ENCODE results near the gene GLT6D1.

DNA sequence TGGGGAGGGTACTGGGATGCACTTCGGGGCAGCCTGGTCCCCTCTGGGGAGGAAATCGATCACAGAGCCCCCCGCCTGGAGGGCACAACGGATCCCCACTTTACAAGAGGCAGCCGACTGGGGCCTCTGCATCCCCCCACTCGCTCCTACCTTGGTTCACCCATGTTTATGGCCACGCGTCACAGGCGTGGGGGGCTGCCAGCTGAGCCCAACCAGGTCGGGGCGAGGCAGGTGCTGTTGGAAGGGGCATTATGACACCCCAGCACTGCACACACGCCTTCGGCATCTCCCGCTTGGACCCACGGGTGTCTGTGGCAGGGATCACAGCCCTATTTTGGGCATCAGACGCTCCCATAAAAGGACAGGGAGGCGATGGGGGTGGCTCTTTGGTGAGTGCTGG, 45.4 kb upstream of the GLT6D1 start:
- no peak for TF ChIP-seq EP300 (IDR thresholded peaks at IDR 0.05)
- TF ChIP-seq, protein P1, sequence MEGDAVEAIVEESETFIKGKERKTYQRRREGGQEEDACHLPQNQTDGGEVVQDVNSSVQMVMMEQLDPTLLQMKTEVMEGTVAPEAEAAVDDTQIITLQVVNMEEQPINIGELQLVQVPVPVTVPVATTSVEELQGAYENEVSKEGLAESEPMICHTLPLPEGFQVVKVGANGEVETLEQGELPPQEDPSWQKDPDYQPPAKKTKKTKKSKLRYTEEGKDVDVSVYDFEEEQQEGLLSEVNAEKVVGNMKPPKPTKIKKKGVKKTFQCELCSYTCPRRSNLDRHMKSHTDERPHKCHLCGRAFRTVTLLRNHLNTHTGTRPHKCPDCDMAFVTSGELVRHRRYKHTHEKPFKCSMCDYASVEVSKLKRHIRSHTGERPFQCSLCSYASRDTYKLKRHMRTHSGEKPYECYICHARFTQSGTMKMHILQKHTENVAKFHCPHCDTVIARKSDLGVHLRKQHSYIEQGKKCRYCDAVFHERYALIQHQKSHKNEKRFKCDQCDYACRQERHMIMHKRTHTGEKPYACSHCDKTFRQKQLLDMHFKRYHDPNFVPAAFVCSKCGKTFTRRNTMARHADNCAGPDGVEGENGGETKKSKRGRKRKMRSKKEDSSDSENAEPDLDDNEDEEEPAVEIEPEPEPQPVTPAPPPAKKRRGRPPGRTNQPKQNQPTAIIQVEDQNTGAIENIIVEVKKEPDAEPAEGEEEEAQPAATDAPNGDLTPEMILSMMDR (IDR thresholded peaks at IDR 0.05): no peak

Measured in sigmoid colon (tissue), 4 donors.